NCI-H524 (cell line): ENCODE results near the gene DKK3.
A peak's percentile ranks its signal among the peaks of the same experiment; 100 is the strongest.

Experiments used
- DNase-seq, 2 experiments: peaks; one replicate each; lab custom pipeline; 2025; lab: John Stamatoyannopoulos, UW

Gene DKK3

DNA sequence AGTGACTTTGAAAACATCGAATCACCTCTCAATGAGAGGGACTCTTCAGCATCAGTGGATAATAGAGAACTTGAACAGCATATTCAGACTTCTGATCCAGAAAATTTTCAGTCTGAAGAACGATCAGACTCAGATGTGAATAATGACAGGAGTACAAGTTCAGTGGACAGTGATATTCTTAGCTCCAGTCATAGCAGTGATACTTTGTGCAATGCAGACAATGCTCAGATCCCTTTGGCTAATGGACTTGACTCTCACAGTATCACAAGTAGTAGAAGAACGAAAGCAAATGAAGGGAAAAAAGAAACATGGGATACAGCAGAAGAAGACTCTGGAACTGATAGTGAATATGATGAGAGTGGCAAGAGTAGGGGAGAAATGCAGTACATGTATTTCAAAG is 65.8 kb downstream of the DKK3 start:
- DNase-seq = no peak

DNA sequence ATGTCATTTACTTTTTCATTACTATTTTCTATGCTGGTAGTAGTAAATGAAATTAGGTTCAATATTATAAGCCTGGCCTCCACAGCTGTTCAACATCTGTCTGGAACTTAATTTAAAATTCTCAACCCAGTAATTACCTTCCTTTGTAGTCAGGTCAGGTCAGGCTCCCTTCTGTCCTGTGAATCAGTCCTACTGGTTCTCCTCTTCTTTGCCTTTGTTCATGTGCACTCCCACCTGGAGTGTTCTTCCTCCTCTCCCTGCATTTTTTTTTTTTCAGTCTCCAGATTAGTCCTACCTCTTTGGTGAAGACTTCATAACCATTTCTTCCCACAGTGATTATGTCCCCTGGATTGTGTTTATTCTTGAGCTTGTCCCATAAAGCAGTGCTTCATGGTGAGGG is 67.9 kb downstream of the DKK3 start:
- DNase-seq = no peak

DNA sequence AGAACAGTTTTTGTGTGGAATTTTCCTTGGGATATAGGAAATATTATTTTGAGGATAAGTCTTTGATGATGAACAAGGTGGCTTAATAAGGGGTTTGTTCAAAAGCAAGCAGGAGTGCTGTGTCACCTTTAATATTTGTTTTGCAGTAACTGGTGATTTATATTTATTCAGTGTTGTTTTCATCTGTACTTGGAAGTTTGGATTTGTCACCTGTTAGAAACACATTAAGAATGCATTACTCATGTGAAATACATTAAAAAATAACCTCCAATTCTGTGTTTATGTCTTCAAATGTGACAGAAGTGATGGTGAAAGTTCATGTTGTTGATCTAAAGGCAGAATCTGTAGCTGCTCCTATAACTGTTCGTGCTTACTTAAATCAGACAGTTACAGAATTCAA is 70.5 kb downstream of the DKK3 start:
- DNase-seq = no peak

DNA sequence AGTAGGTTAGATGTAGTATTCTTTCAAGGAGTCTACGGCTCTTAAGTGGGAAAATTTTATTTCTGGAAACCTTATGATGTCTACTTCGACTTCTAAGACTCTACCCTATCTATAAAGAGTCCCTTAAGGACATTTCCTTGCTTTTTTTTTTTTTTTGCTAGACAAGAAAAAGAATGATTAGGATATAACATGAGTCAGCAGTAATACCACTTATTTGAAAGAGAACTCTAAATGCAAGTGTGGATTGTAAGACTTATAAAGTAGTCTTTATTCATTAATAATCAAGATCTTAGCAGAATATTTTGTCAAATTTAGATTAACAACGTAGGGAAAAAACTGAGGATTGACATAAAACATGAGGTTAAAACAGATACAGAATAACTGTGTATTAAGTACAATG is 71.0 kb downstream of the DKK3 start:
- DNase-seq = no peak

- no peak for DNase-seq
Measured at GRCh38 chr11:11935536-11935935, 72.9 kb downstream of the DKK3 start.

- DNase-seq = peak; percentile 35 to 59
Measured at GRCh38 chr11:11931461-11932055, 76.9 kb downstream of the DKK3 start.

GRCh38 chr11:11929920-11930319 is 78.5 kb downstream of the DKK3 start:
- DNase-seq = no peak

DNA sequence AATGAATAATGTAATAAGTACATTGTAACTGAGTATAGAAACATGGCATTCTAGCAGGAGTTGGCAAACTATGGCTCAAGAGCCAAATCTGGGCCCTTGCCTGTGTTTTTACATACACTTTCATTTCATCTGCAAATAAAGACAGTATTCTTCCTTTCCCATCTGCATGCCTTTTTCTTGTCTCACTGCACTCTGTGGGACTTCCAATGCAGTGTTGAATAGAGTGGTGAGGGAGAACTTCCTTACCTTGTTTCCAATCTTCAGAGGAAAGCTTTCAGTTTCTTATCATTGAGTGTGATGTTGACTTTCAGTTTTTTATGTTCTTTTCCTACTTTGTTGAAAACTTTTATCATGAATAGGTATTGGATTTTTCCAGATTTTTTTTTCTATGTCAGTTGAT is 84.6 kb downstream of the DKK3 start:
- no peak for DNase-seq

- DNase-seq = no peak
Measured at GRCh38 chr11:11916981-11917399, 91.4 kb downstream of the DKK3 start.

DNA sequence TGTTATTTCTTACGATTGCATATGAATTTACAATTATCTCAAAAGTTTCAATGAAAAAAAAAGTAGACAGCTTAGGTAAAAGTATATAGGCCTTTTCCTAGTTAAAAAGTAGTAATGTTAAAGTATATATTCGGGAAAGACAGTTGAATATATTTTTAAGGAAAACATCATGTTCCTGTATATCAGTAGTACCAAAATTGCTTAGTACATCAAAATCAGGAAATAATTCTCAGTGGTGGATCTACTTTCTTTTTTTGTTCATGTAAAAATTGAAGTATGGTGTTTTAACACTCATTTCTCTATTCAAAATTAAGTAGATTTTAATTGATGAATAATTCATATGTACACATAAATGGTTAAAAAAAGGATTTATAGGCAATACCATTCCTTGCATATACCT is 92.8 kb downstream of the DKK3 start:
- DNase-seq = no peak

DNA sequence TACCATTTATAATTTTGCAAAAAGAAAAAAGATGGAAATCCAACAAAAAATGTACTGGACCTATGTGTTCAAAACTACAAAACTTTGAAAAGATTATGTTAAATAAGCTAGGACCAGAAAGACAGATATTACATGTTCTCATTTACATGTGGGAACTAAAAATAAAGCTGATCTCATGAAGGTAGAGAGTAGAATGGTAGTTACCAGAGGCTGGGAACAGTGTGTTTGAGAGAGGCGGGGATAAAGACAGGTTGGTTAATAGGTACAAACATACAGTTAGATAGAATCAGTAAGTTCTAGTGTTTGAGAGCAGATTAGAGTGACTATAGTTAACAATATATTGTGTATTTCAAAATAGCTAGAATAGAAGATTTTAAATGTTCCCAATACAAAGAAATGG is 95.0 kb downstream of the DKK3 start:
- no peak for DNase-seq
